HuH-7.5 (cell line): ENCODE results near the gene CRACR2B.

Source experiments
- DNase-seq: peaks from one replicate; pipeline ENCODE4 v3.0.0; 2011; ENCODE audit warnings: low spot score

The CRACR2B gene

DNA sequence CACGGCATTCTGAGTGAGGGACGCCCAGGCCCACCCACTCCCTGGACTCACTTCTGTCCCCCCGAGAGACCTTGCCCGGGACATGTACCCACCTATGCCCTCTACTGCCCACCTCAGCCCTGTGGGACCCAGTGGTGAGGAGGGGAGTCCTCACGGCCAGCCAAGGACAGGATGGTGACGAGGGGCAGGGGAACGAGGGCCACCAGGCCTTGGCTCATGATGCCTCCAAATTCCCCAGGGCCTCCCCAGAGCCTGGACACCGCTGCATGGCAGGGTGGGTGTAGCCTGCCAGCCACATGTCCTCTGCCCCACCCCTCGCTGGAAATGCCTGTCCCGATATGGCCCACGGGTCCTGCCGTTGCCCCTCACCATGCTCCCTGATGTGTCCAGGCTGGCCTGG lies 41.1 kb downstream of the CRACR2B start:
- no peak for DNase-seq

DNA sequence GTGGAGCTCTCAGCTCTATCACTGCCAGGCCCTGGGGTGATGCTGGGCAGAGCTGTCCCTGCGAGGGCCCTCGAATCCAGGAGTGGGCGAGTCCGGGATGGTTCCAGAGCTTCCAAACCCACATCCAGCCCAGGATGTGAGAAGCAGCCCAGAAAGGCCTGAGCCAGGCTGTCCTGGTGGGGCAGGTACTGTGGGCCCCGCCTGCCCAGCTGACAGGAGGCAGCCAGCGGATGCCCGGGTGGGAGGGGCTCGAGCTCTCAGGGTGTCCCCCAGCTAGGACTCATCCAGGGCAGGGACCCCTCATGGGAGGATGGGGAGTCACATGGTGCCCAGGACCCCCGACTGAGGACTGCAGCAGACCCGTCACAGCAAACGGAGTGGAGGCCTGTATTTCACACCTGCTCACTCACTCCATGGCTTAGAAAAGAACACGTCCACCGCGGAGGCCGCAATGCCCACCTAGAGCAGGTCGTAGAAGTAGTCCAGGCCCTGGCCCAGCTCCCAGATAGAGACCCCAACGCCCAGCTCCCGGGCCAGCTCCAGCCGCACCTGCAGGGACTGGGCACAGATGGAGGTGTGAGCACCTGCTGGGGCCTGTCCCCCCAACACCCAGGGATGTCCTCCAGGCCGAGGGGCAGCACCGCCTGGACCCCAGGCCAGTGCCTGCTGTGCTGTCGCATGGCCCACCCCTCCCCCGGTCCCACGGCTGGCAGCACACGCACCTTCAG lies 41.8 kb downstream of the CRACR2B start:
- no peak for DNase-seq

DNA sequence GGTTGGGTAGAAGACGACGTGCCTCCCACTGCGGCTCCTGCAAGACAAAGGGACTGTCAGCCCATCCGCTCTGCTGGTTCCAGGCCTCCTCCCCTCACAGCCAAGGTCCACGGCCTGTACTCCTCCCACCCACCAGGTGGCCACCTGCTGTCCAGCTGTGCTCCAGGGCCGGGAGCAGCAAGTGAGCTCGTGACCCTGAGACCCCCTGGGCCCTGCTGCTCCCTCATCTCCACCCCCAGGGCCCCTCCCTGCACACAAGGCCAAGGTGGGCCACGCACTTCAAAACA lies 42.4 kb downstream of the CRACR2B start:
- no peak for DNase-seq

DNA sequence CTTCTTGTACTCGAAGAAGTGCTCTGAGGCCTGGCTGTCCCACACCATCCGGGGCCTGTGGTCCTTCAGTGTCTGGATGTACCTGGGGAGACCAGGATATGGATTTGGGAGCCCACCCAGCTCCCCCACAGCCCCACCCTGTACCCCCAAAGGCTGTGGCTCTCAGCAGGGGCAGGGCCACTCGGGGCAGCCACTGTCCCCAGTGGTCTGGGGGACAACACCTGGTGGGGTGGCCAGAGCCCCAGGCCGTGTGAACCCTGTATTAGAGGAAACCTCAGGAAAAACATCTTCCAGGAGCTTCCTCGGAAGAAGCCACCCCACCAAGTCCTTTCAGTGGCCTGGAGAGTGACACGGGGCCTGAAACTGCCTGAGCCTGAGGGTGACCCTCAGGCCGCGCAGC lies 42.7 kb downstream of the CRACR2B start:
- no peak for DNase-seq

DNA sequence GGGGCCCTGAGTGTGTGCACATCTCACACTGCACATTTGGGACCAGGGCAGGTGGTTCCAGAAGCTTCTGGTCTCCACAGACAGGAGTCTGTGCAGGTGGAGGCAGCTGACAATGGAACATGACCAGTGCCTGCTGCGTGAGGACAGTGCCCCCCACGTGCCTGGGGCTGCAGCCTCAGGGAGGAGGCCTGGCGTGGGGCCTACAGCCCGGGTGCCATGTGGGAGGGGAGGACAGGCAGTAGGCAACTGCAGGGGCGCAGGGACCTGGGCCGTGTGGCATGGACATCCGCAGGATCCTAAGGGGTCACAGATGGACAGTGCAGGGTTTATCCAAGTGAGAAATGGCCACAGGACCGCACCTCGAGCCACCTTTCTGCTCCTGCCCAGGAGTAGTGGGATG lies 43.8 kb downstream of the CRACR2B start:
- no peak for DNase-seq

DNA sequence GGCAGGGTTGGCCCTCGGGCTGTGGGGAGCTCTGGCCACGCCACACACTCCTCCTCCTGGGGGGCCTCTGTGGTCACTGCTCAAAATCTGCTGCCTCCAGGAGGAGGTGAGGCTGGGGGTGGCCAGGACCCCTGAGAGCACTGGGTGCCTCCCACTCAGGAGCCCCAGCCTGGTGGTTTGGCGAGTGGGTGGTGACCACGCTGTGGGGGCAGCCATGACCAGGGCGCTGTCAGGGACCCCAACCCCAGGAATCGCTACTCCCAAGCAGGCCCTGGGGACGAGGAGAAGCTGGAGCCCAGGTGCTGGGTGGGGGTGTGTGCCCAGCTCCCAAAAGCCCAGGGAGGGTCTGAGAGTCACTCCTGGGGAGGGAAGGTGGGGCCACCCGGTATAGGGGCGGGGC lies 45.1 kb downstream of the CRACR2B start:
- DNase-seq, result no peak

DNA sequence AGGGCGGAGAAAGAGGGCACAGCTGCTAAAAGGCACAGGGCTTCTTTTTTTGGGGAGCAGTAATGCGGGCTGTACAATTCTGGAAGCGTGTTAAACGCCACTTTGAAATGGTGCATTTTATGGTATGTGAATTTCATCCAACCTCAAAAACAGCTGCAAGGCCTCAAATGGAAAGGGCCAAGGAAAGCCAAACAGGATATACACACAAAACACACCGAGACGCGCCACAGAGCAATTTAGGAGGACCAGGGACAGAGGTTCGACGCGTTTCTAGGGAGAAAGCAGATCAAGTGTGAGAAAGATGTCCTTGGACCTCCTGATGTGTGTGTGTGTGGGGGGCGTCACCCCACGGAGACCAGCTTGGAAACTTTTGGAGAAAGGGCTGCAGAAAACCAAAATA lies 46.0 kb downstream of the CRACR2B start:
- DNase-seq, result no peak

DNA sequence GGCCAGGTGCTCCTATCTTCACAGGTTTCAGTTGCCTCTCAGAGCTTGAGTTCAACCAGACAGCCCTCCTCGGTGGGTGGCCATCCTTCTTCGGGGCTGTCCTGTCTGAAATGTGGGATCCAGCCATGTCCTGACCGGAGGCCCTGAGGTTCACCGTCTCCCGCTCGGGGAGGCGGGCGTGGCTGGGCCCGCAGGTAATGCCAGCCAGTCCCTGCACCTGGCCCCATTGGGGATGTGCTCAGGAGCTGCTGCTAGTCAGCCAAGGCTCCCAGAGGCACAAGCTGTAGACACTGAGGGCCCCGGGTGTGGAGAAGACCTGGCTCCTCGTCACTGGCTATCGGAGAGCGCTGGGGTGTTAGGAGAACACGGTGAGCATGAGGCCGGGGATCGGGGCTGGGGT lies 47.5 kb downstream of the CRACR2B start:
- DNase-seq, result no peak

DNA sequence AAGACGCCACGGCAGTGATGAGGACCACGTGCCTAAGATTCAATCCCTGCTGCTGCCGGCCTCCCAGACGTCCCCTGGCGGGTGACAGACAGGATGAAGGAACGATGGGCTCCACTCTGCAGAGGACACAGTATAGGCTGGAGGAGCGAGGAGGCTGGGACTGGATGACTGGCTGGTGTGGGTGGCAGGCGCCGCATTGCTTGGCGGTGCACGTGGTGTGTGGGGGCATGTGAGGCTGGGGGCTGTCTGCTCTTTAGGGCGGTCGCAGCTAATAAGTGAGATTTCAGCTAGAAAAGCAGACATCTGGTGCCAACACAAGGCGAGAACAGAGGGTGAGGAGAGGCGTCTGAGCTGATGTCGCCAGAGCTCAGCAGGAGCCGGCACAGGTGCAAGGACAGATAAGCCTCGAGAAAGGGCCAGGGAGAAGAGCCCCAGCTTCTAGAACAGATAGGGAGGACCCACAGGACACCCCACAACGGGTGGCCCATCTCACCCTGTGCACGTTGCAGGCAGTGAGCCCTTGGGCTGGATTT lies 48.1 kb downstream of the CRACR2B start:
- no peak for DNase-seq

DNA sequence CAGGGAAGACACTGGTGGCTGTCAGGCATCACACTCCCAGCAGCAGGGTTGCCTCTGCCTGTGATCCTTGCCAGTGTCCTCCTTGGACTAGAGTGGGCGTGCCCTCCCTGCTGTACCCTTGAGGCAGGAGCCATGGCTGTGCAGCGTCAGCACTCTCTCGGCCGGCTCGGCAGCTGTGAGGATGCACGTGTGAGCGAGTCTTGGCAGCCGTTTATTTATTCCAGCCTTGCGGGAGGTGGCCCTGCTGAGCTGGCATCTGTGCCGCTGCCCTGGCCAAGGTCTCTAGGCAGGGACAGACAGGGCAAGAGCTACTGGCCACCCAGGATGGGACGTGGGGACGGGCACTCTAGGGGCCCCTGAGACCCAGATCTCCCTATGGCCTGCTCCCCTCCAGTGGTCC lies 48.8 kb downstream of the CRACR2B start:
- no peak for DNase-seq

DNA sequence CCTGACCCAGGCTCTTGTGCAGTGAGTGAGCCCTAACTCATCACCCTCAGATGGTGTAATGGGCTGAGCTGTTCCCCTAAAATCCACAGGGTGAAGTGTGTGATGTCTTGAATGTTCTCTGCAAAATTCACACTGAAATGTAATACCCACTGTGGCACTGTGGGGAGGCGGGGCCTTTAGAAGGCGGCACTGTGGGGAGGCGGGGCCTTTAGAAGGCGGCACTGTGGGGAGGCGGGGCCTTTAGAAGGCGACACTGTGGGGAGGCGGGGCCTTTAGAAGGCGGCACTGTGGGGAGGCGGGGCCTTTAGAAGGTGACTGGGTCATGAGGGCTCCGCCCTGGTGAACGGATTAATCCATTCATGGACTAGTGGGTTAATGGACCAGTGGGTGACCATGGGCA lies 49.8 kb downstream of the CRACR2B start:
- no peak for DNase-seq

DNA sequence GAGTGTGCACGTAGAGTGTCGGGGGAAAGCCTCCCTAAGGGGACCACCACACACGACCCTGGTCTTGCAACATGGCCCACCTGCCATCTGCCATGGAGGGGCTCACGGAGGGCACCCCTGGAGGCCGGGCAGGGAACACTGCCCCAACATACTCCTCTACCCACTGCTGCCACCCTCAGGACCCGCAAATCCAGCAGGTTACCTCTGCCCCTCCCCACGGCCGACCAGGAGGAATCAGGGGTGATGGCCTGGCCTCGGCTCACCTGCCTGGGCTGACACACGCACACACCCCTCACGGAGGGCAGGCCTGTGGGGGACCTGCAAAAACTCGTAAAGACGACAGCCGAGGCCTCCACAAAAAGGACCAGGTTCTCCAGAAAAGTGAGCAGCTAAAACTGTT lies 52.7 kb downstream of the CRACR2B start:
- DNase-seq, result no peak
